Body of pancreas (tissue), 4 donors: ENCODE measurements around the gene AKNAD1. TPM values are rescaled to one million over a fixed set of nuclear protein-coding genes. Genes with fewer than 3 reads are reported as not detected.

ENCODE experiments used
- ATAC-seq: fragments of 150-250 bp; one replicate; pipeline ENCODE4 v1.9.1; 2016
- DNase-seq, 4 donors: peaks; one replicate each; pipeline ENCODE4 v3.0.0-alpha.2; 2019
- H3K27ac ChIP-seq, 4 donors: fragments of 200-600 bp; sonication (generic); 1 replicate in 3 of 4; 2 replicates in 1 of 4; pipeline versions ENCODE4 v1.5.1 to v1.6.1; 2016 to 2019; ENCODE audit warnings: mild to moderate bottlenecking in 1 of 4, mixed read lengths in 1 of 4, moderate library complexity in 1 of 4
- H3K27me3 ChIP-seq, 2 donors: fragments of 200-600 bp; sonication (generic); one replicate each; pipeline ENCODE4 v1.6.0; 2016; ENCODE audit warnings: mild to moderate bottlenecking in 1 of 2
- H3K36me3 ChIP-seq, 2 donors: fragments of 200-600 bp; sonication (generic); replicated peaks in 1 of 2; 2 replicates each; pipeline ENCODE4 v1.5.1; 2016; ENCODE audit warnings: low read depth in 2 of 2; ENCODE audit not compliant: insufficient read depth in 1 of 2
- H3K4me1 ChIP-seq: fragments of 200-600 bp; sonication (generic); one replicate; pipeline ENCODE4 v1.6.0; 2016
- H3K4me3 ChIP-seq, 2 donors: fragments of 200-600 bp; sonication (generic); 1 replicate in 1 of 2; 2 replicates in 1 of 2; pipeline ENCODE4 v1.5.1; 2016 to 2019
- H3K9me3 ChIP-seq, 3 donors: fragments of 200-600 bp; sonication (generic); 1 replicate in 2 of 3; 2 replicates in 1 of 3; pipeline ENCODE4 v1.5.1; 2016
- POLR2A ChIP-seq, 3 donors: fragments of 450-650 bp; IDR thresholded peaks; one replicate each; pipeline ENCODE4 v1.6.1; 2016; ENCODE audit warnings: antibody characterized with exemption in 3 of 3, mild to moderate bottlenecking in 2 of 3
- WGBS, 2 donors: methylation state at CpG; one replicate each; pipeline ENCODE4 v1.1.5; 2017; 5-methylcytosine and 5-hydroxymethylcytosine counted together
- intact Hi-C: fragments of 100-400 bp; cut with DNase I; formaldehyde crosslinking; loops from one replicate; pipeline ENCODE4 v1.15.1; 2023
- total RNA-seq, 2 donors: library from RNA; depleted of rRNA; stranded (reverse); fragments of >200 nt; gene quantifications; one replicate each; pipeline ENCODE4 v1.1.0, GENCODE V29; 2016
- TF ChIP-seq, protein P1 (sequence below), 7 experiments: fragments of 450-650 bp in 4 of 7; fragments of 200-600 bp in 3 of 7; sonication (generic) in 3 of 7; IDR thresholded peaks; one replicate each; pipeline ENCODE4 v1.5.1; 2016 to 2019; ENCODE audit warnings: antibody characterized with exemption in 7 of 7

Gene AKNAD1
- total RNA-seq, 2 donors from 2014 or later: not detected

DNA sequence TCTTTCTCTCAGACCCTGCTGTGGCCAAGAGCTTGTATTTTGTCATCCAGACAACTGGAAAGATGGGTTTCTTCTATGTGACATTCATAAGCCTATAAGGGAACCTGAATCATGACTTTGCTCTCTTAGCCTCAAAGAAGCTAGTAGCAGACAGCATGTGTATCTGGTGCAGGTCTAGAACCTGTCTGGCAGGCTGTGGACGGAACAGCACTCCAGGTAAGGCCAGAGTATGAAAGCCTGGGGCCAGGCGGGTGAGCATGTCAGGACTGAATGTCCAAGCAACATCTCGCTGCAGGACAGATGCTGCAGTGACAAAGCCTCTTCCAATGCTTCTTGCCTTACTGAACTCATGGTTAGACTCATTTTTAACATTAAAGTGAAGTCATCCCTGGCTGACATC lies 32.8 kb downstream of the AKNAD1 start:
- 77 to 79% methylated on average over 3 of the region's 3 CpGs for WGBS, 2 donors
- no peak overlapping the region for H3K27ac ChIP-seq
- no peak overlapping the region for H3K4me3 ChIP-seq
- no peak for ATAC-seq
- peaks cover 9% of the 10 kb centered on the region for H3K4me1 ChIP-seq
- TF ChIP-seq, protein P1, sequence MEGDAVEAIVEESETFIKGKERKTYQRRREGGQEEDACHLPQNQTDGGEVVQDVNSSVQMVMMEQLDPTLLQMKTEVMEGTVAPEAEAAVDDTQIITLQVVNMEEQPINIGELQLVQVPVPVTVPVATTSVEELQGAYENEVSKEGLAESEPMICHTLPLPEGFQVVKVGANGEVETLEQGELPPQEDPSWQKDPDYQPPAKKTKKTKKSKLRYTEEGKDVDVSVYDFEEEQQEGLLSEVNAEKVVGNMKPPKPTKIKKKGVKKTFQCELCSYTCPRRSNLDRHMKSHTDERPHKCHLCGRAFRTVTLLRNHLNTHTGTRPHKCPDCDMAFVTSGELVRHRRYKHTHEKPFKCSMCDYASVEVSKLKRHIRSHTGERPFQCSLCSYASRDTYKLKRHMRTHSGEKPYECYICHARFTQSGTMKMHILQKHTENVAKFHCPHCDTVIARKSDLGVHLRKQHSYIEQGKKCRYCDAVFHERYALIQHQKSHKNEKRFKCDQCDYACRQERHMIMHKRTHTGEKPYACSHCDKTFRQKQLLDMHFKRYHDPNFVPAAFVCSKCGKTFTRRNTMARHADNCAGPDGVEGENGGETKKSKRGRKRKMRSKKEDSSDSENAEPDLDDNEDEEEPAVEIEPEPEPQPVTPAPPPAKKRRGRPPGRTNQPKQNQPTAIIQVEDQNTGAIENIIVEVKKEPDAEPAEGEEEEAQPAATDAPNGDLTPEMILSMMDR (IDR thresholded peaks at IDR 0.05): no peak
- no peak for TF ChIP-seq POLR2A (IDR thresholded peaks at IDR 0.05)
- no peaks in the 10 kb centered on the region for H3K27me3 ChIP-seq
- no peaks in the 10 kb centered on the region for H3K36me3 ChIP-seq
- H3K9me3 ChIP-seq: no peaks in the 10 kb centered on the region
- DNase-seq: no peak
- intact Hi-C loops: no loop called here

DNA sequence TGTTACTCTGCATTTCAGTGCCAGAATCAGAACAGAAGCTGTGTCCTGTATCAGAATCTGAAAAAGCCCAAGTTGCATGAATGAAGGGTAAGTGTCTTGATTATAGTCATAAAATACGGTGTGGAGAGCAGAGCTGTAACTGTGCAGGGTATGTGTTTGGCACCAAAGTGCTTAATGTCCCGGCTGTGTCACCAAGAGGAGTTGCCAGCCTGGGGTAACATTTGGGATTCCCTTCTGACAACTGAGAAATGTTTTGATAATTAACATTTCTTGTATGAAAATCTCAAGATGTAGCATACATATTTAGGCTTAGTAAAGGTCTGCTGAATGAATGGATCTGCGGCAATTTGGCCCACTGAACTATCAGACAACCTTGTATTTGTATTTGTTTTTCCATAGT lies 33.3 kb downstream of the AKNAD1 start:
- intact Hi-C loops: no loop called here
- Histone ChIP-seq H3K4me1 (peaks cover 9% of the 10 kb centered on the region), H3K27ac (no peak overlapping the region), H3K9me3 (no peaks in the 10 kb centered on the region), H3K4me3 (no peak overlapping the region), H3K36me3 (no peaks in the 10 kb centered on the region), H3K27me3 (no peaks in the 10 kb centered on the region)
- DNase-seq (no peak), ATAC-seq (no peak)
- TF ChIP-seq, protein P1 (IDR thresholded peaks at IDR 0.05): no peak
- no peak for TF ChIP-seq POLR2A (IDR thresholded peaks at IDR 0.05)
- 29 to 48% methylated on average over 3 of the region's 3 CpGs for WGBS, 2 donors

DNA sequence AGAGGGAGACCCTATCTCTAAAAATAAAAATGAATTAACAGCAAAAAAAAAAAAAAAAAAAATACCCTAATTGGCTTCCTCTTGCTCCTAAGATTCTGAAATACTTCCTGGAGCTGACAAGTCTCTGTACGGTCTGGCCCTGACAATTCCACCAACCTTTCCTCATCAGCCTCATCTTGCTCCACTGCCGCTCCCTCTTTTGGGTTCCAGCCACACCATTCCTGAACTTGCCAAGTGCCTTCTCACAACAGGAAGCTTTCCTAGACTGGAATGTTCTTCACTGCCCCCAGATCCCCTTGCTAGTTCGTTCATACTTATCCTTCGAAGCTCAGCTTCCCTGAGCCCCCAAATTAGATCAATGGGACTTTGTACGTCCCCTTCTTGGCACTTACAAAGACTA lies 37.0 kb downstream of the AKNAD1 start:
- ATAC-seq (no peak), DNase-seq (no peak)
- Histone ChIP-seq H3K27me3 (no peaks in the 10 kb centered on the region), H3K4me3 (no peak overlapping the region), H3K36me3 (no peaks in the 10 kb centered on the region), H3K9me3 (no peaks in the 10 kb centered on the region), H3K4me1 (peaks cover 18% of the 10 kb centered on the region), H3K27ac (no peak overlapping the region)
- intact Hi-C loops: no loop called here
- TF ChIP-seq POLR2A (IDR thresholded peaks at IDR 0.05): no peak
- TF ChIP-seq, protein P1 (IDR thresholded peaks at IDR 0.05): no peak
- 69 to 90% methylated on average over 5 of the region's 5 CpGs for WGBS, 2 donors

DNA sequence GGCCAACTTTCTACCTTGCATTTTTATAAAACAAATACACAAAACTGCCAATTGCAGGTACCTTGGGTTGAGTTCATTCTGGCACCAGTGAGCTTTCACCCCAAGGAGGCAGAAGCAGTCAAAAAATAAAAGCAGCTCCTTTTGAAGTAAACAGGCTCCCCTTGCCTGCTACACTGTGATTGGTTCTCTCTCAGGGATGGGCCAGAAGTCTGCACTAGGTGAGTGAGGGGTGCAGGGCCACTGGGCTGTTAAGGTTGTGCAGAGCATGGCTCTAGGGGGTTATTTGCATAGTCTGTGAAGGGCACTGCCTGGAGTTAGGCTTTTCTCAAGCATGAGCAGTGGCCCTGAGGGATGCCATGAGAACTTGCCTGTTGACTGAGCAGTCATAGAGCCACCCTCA lies 39.1 kb downstream of the AKNAD1 start:
- peaks cover 22% of the 10 kb centered on the region for H3K4me1 ChIP-seq
- no peaks in the 10 kb centered on the region for H3K36me3 ChIP-seq
- intact Hi-C loops: no loop called here
- H3K27ac ChIP-seq: no peak overlapping the region
- H3K9me3 ChIP-seq: no peaks in the 10 kb centered on the region
- H3K27me3 ChIP-seq: no peaks in the 10 kb centered on the region
- DNase-seq: no peak
- no peak for ATAC-seq
- no peak for TF ChIP-seq POLR2A (IDR thresholded peaks at IDR 0.05)
- no peak overlapping the region for H3K4me3 ChIP-seq

DNA sequence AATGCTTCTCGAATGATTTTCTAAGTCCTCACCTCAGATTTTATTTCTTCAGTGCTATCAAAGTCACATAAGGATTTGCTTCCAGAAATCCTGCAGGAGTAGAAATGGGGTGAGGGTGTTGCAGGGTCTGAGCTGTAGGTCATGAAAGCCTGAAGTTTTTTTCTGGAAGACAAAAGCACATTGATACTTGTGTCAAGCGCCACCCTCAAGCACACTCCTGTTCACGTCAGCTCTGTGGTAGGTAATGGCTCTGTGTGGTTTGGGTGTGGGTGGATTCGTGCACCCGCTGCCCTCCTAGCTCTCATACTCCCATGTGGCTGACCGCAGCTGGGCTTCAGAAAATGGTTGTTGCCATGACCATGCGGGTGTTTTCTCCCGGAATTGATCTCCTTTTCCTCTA lies 39.9 kb downstream of the AKNAD1 start:
- DNase-seq: peak in 2 of 4 donors; percentile 19 to 26
- intact Hi-C loops: no loop called here
- peak overlapping the region; percentile 72 to 80 (median 76) for H3K27ac ChIP-seq
- H3K4me1 ChIP-seq: peaks cover 22% of the 10 kb centered on the region
- no peaks in the 10 kb centered on the region for H3K27me3 ChIP-seq
- peak; percentile 12 for ATAC-seq
- TF ChIP-seq POLR2A (IDR thresholded peaks at IDR 0.05): no peak
- TF ChIP-seq, protein P1 (IDR thresholded peaks at IDR 0.05): no peak
- 76 to 81% methylated on average over 8 of the region's 8 CpGs for WGBS, 2 donors
- H3K36me3 ChIP-seq: no peaks in the 10 kb centered on the region
- no peak overlapping the region for H3K4me3 ChIP-seq
- H3K9me3 ChIP-seq: no peaks in the 10 kb centered on the region
